NB4 (cell line): ENCODE measurements around the gene BEX1.

Source experiments
- CTCF ChIP-seq: IDR thresholded peaks from one replicate; pipeline ENCODE4 v1.5.1; 2012; ENCODE audit warnings: low read depth, low read length
- MAX ChIP-seq: IDR thresholded peaks from 2 replicates; pipeline ENCODE4 v1.6.1; 2011; ENCODE audit warnings: low read depth, low read length
- MYC ChIP-seq: IDR thresholded peaks from 2 replicates; pipeline ENCODE4 v1.6.1; 2011; ENCODE audit warnings: low read depth, low read length
- POLR2A ChIP-seq: IDR thresholded peaks from 2 replicates; pipeline ENCODE4 v1.6.1; 2011; ENCODE audit warnings: mild to moderate bottlenecking; ENCODE audit not compliant: insufficient read length; ENCODE audit errors: extremely low read depth

- TF ChIP-seq POLR2A: no peak
- no peak for TF ChIP-seq CTCF
- TF ChIP-seq MAX: no peak
- TF ChIP-seq MYC: no peak
Observed at GRCh38 chrX:103100484-103100883, 36.5 kb upstream of the BEX1 start.
